Measurements from ENCODE around the gene LRRTM2.

DNA sequence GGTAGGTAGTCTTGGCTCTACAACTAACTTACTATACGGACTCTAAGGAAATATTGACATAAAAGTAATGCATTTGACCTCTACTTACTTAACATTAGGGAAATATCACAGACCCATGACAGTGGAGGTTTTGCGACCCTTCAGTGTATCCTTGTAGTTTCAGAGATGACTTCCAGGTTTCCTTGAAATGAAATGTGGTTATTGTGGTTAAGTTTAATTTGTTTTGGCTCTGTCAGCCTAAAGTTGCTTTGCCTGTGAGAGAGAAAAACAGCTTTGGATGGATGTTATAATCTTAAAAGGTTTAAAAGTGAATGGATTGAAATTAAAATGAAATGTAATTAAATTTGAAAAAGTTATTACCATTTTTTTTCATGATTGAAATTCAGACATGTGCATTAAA is 42.9 kb downstream of the LRRTM2 start:
- TF ChIP-seq, protein P1, sequence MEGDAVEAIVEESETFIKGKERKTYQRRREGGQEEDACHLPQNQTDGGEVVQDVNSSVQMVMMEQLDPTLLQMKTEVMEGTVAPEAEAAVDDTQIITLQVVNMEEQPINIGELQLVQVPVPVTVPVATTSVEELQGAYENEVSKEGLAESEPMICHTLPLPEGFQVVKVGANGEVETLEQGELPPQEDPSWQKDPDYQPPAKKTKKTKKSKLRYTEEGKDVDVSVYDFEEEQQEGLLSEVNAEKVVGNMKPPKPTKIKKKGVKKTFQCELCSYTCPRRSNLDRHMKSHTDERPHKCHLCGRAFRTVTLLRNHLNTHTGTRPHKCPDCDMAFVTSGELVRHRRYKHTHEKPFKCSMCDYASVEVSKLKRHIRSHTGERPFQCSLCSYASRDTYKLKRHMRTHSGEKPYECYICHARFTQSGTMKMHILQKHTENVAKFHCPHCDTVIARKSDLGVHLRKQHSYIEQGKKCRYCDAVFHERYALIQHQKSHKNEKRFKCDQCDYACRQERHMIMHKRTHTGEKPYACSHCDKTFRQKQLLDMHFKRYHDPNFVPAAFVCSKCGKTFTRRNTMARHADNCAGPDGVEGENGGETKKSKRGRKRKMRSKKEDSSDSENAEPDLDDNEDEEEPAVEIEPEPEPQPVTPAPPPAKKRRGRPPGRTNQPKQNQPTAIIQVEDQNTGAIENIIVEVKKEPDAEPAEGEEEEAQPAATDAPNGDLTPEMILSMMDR (conservative IDR thresholded peaks at IDR 0.05; ENCODE audit: low read length): no peak
- TF ChIP-seq EZH2phosphoT487 (IDR thresholded peaks at IDR 0.05; ENCODE audit: borderline replicate concordance, low read depth, low read length): no peak

Measured in OCI-LY7 (cell line).